H9 (cell line): Measurements from ENCODE around the gene SLC10A4. TPM values are rescaled to one million over a fixed set of nuclear protein-coding genes. Genes with fewer than 3 reads are reported as not detected.

Source experiments
- DNase-seq: peaks from one replicate; pipeline ENCODE4 v3.0.0-alpha.2; 2017
- H2AFZ ChIP-seq: one replicate; pipeline ENCODE4 v1.6.1; 2013; ENCODE audit warnings: mild to moderate bottlenecking, low read length, control low read depth, moderate library complexity
- H2AK5ac ChIP-seq: 2 replicates; pipeline ENCODE4 v1.6.1; 2013; ENCODE audit warnings: low read length, control low read depth, mixed read lengths; ENCODE audit not compliant: insufficient read length
- H2BK120ac ChIP-seq: one replicate; pipeline ENCODE4 v1.6.1; 2013; ENCODE audit warnings: low read depth, mild to moderate bottlenecking, low read length, control low read depth, inconsistent platforms; ENCODE audit not compliant: poor library complexity, severe bottlenecking
- H2BK12ac ChIP-seq: 2 replicates; pipeline ENCODE4 v1.6.1; 2013; ENCODE audit warnings: low read length, control low read depth, mixed read lengths, low read depth; ENCODE audit not compliant: insufficient read length
- H2BK15ac ChIP-seq: 2 replicates; pipeline ENCODE4 v1.6.1; 2013; ENCODE audit warnings: low read depth, low read length, control low read depth
- H2BK20ac ChIP-seq: one replicate; pipeline ENCODE4 v1.6.1; 2013; ENCODE audit warnings: low read depth, mild to moderate bottlenecking, low read length, control low read depth, inconsistent platforms; ENCODE audit not compliant: poor library complexity, severe bottlenecking
- H2BK5ac ChIP-seq: 2 replicates; pipeline ENCODE4 v1.6.1; 2013; ENCODE audit warnings: low read length, control low read depth, mixed read lengths; ENCODE audit not compliant: insufficient read length
- H3K14ac ChIP-seq: 2 replicates; pipeline ENCODE4 v1.6.1; 2013; ENCODE audit warnings: low read length, control low read depth; ENCODE audit not compliant: insufficient read depth
- H3K18ac ChIP-seq: 2 replicates; pipeline ENCODE4 v1.6.1; 2013; ENCODE audit warnings: low read depth, mild to moderate bottlenecking, mixed read lengths, low read length, control low read depth; ENCODE audit not compliant: insufficient read length
- H3K23ac ChIP-seq: 2 replicates; pipeline ENCODE4 v1.6.1; 2013; ENCODE audit warnings: low read length, control low read depth, mixed read lengths, low read depth; ENCODE audit not compliant: insufficient read length
- H3K23me2 ChIP-seq: 2 replicates; pipeline ENCODE4 v1.6.1; 2013; ENCODE audit warnings: low read depth, mild to moderate bottlenecking, mixed read lengths, low read length, control low read depth; ENCODE audit not compliant: insufficient read length, poor library complexity, severe bottlenecking
- H3K27ac ChIP-seq: 2 replicates; pipeline ENCODE4 v1.5.1; 2013; ENCODE audit warnings: low read length, control low read depth, mixed read lengths, low read depth; ENCODE audit not compliant: insufficient read length
- H3K27me3 ChIP-seq: 2 replicates; pipeline ENCODE4 v1.6.1; 2013; ENCODE audit warnings: low read length, control low read depth, inconsistent platforms; ENCODE audit not compliant: insufficient read depth
- H3K4ac ChIP-seq: 2 replicates; pipeline ENCODE4 v1.6.1; 2013; ENCODE audit warnings: low read depth, mild to moderate bottlenecking, control low read depth, inconsistent platforms, low read length, moderate library complexity
- H3K4me1 ChIP-seq: 2 replicates; pipeline ENCODE4 v1.6.1; 2013; ENCODE audit warnings: low read length, control low read depth, inconsistent platforms; ENCODE audit not compliant: insufficient read depth
- H3K4me2 ChIP-seq: 2 replicates; pipeline ENCODE4 v1.6.1; 2013; ENCODE audit warnings: low read length, control low read depth, mixed read lengths; ENCODE audit not compliant: insufficient read length, insufficient read depth
- H3K56ac ChIP-seq: 2 replicates; pipeline ENCODE4 v1.6.1; 2013; ENCODE audit warnings: low read depth, mild to moderate bottlenecking, mixed read lengths, low read length, control low read depth; ENCODE audit not compliant: insufficient read length
- H3K79me1 ChIP-seq: 2 replicates; pipeline ENCODE4 v1.6.1; 2013; ENCODE audit warnings: low read depth, mild to moderate bottlenecking, moderate library complexity, low read length, control low read depth, inconsistent platforms; ENCODE audit not compliant: insufficient read depth, poor library complexity, severe bottlenecking
- H3K79me2 ChIP-seq: 2 replicates; pipeline ENCODE4 v1.6.1; 2013; ENCODE audit warnings: low read length, control low read depth, inconsistent platforms; ENCODE audit not compliant: insufficient read depth
- H3K9ac ChIP-seq: 2 replicates; pipeline ENCODE4 v1.6.1; 2013; ENCODE audit warnings: low read length, control low read depth, mixed read lengths; ENCODE audit not compliant: insufficient read length; ENCODE audit errors: extremely low read depth
- H3K9me3 ChIP-seq: one replicate; pipeline ENCODE4 v1.6.1; 2013; ENCODE audit warnings: low read depth, low read length, inconsistent platforms; ENCODE audit not compliant: control insufficient read depth
- H3T11ph ChIP-seq: one replicate; pipeline ENCODE4 v1.6.1; 2013; ENCODE audit warnings: mild to moderate bottlenecking, low read length, control low read depth, inconsistent platforms
- H4K20me1 ChIP-seq: one replicate; pipeline ENCODE4 v1.6.1; 2013; ENCODE audit not compliant: control insufficient read depth, insufficient read length, insufficient read depth
- H4K5ac ChIP-seq: 2 replicates; pipeline ENCODE4 v1.6.1; 2013; ENCODE audit warnings: low read depth, mild to moderate bottlenecking, mixed read lengths, low read length, control low read depth; ENCODE audit not compliant: insufficient read length
- H4K8ac ChIP-seq: replicated peaks from 2 replicates; pipeline ENCODE4 v1.6.1; 2013; ENCODE audit warnings: low read length, control low read depth, mixed read lengths, low read depth; ENCODE audit not compliant: insufficient read length
- H4K91ac ChIP-seq: 2 replicates; pipeline ENCODE4 v1.6.1; 2013; ENCODE audit warnings: low read depth, mild to moderate bottlenecking, moderate library complexity, mixed read lengths, low read length, control low read depth; ENCODE audit not compliant: insufficient read length
- H3K27ac Mint-ChIP-seq, 3 experiments: 2 replicates in 2 of 3; 3 replicates in 1 of 3; pipeline ENCODE4 v1.8.0; 2020 to 2021; ENCODE audit warnings: mixed read lengths in 3 of 3, mild to moderate bottlenecking in 1 of 3, moderate library complexity in 1 of 3
- H3K27me3 Mint-ChIP-seq: 2 replicates; pipeline ENCODE4 v1.8.0; 2021; ENCODE audit warnings: low read depth, mild to moderate bottlenecking, moderate library complexity, mixed read lengths
- H3K36me3 Mint-ChIP-seq, 3 experiments: 2 replicates in 2 of 3; 3 replicates in 1 of 3; pipeline ENCODE4 v1.8.0; 2020 to 2021; ENCODE audit warnings: low read depth in 3 of 3, mixed read lengths in 3 of 3; ENCODE audit not compliant: insufficient read depth in 1 of 3
- H3K4me1 Mint-ChIP-seq, 2 experiments: 2 replicates each; pipeline ENCODE4 v1.8.0; 2020; ENCODE audit warnings: mixed read lengths in 2 of 2
- H3K4me3 Mint-ChIP-seq, 2 experiments: 2 replicates in 1 of 2; 3 replicates in 1 of 2; pipeline ENCODE4 v1.8.0; 2020 to 2021; ENCODE audit warnings: mild to moderate bottlenecking in 2 of 2, mixed read lengths in 2 of 2, moderate library complexity in 1 of 2
- H3K9me3 Mint-ChIP-seq, 2 experiments: 2 replicates in 1 of 2; 3 replicates in 1 of 2; pipeline ENCODE4 v1.8.0; 2020; ENCODE audit warnings: mild to moderate bottlenecking in 2 of 2, mixed read lengths in 2 of 2, moderate library complexity in 1 of 2
- WGBS: extraction: QIAGEN DNeasy Blood & Tissue Kit; methylation state at CpG from one replicate; pipeline ENCODE4 v1.1.7; 2013; ENCODE audit warnings: missing lambda C conversion rate, low lambda C conversion rate, mixed read lengths; ENCODE audit not compliant: insufficient read length; ENCODE audit errors: extremely low coverage; 5-methylcytosine and 5-hydroxymethylcytosine counted together
- total RNA-seq: library from RNA; stranded (reverse); gene quantifications from 2 replicates; pipeline ENCODE4 v1.2.1, GENCODE V29; 2021
- TF ChIP-seq, protein P1 (sequence below): fragments of 200-600 bp; sonication (generic); conservative IDR thresholded peaks from 3 replicates; pipeline ENCODE4 v1.8.0; 2021; ENCODE audit warnings: antibody characterized with exemption, mild to moderate bottlenecking

Gene SLC10A4
- total RNA-seq, 1 experiment from 2014 or later, result 1.7 TPM

DNA sequence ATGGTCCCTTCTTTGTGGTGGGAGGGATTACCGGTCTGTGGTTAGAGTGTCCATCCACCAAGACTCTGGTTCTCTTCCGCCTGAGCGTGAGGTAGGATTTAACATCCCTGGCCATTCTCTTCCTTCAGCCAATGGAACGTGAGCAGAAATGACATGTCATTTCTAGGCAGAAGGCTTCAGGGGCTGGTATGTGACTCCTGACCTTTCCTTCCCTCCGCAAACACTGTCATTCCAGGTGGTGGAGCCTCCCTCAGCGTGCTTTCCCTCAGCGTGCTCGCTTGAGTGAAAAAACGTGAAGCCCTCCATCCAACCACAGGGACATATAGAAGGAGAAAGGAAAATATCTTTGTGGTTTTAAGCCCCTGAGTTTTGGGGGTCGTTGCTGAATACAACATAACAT, 34.0 kb upstream of the SLC10A4 start:
- DNase-seq, result no peak
- H2AK5ac ChIP-seq, result no peak overlapping the region
- H2AFZ ChIP-seq, result no peak overlapping the region
- no peak overlapping the region for H2BK12ac ChIP-seq
- H2BK5ac ChIP-seq, result no peak overlapping the region
- H3K4ac ChIP-seq, result no peak overlapping the region
- H4K5ac ChIP-seq, result no peak overlapping the region
- H3K27me3 ChIP-seq, result no peaks in the 10 kb centered on the region
- no peak overlapping the region for H4K91ac ChIP-seq
- H3T11ph ChIP-seq, result no peak overlapping the region
- no peak overlapping the region for H2BK120ac ChIP-seq
- Mint-ChIP-seq H3K36me3 (no peaks in the 10 kb centered on the region), H3K9me3 (no peaks in the 10 kb centered on the region), H3K27ac (peak overlapping the region in 1 of 3 experiments; percentile 12; a peak in 1 of 7 replicates), H3K27me3 (no peaks in the 10 kb centered on the region), H3K4me1 (no peaks in the 10 kb centered on the region), H3K4me3 (no peak overlapping the region)
- no peak overlapping the region for H3K14ac ChIP-seq
- H3K9me3 ChIP-seq, result no peaks in the 10 kb centered on the region
- H2BK20ac ChIP-seq, result no peak overlapping the region
- no peaks in the 10 kb centered on the region for H3K79me2 ChIP-seq
- H4K8ac ChIP-seq, result no peak overlapping the region
- H3K4me2 ChIP-seq, result no peak overlapping the region
- no peak overlapping the region for H3K27ac ChIP-seq
- no peaks in the 10 kb centered on the region for H4K20me1 ChIP-seq
- no peak overlapping the region for H3K56ac ChIP-seq
- no CpG with 5 or more reads among the region's 10 CpGs for WGBS
- no peak overlapping the region for H3K23ac ChIP-seq
- H3K23me2 ChIP-seq, result no peaks in the 10 kb centered on the region
- H3K4me1 ChIP-seq, result no peaks in the 10 kb centered on the region
- H3K18ac ChIP-seq, result no peak overlapping the region
- no peaks in the 10 kb centered on the region for H3K79me1 ChIP-seq
- TF ChIP-seq, protein P1, sequence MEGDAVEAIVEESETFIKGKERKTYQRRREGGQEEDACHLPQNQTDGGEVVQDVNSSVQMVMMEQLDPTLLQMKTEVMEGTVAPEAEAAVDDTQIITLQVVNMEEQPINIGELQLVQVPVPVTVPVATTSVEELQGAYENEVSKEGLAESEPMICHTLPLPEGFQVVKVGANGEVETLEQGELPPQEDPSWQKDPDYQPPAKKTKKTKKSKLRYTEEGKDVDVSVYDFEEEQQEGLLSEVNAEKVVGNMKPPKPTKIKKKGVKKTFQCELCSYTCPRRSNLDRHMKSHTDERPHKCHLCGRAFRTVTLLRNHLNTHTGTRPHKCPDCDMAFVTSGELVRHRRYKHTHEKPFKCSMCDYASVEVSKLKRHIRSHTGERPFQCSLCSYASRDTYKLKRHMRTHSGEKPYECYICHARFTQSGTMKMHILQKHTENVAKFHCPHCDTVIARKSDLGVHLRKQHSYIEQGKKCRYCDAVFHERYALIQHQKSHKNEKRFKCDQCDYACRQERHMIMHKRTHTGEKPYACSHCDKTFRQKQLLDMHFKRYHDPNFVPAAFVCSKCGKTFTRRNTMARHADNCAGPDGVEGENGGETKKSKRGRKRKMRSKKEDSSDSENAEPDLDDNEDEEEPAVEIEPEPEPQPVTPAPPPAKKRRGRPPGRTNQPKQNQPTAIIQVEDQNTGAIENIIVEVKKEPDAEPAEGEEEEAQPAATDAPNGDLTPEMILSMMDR, result no peak
- H2BK15ac ChIP-seq, result no peak overlapping the region
- H3K9ac ChIP-seq, result no peak overlapping the region
